T-helper 17 cell (primary cell): ENCODE measurements around the gene SZT2. TPM values are rescaled to one million over a fixed set of nuclear protein-coding genes. Genes with fewer than 3 reads are reported as not detected.

Experiments
- ATAC-seq: fragments of 150-1000 bp; cut with Tn5 transposase; 2 replicates; pipeline ENCODE4 v1.10.0; 2021; ENCODE audit warnings: mild to moderate bottlenecking, moderate library complexity
- DNase-seq, 3 donors: peaks; one replicate each; pipeline versions ENCODE4 v3.0.0 to v3.0.0-alpha.2; 2020 to 2021
- H3K9me3 ChIP-seq: one replicate; pipeline ENCODE4 v1.7.0; 2013; ENCODE audit warnings: low read length, mild to moderate bottlenecking; ENCODE audit not compliant: control insufficient read depth, poor library complexity, severe bottlenecking
- H3K27ac Mint-ChIP-seq: one replicate; pipeline ENCODE4 v1.8.0; 2022; ENCODE audit warnings: mild to moderate bottlenecking, moderate library complexity, mixed read lengths
- H3K27me3 Mint-ChIP-seq: one replicate; pipeline ENCODE4 v1.8.0; 2022; ENCODE audit warnings: mixed read lengths
- H3K36me3 Mint-ChIP-seq: one replicate; pipeline ENCODE4 v1.8.0; 2022; ENCODE audit warnings: low read depth, mixed read lengths
- H3K4me1 Mint-ChIP-seq: one replicate; pipeline ENCODE4 v1.8.0; 2022; ENCODE audit warnings: mild to moderate bottlenecking, mixed read lengths
- H3K4me3 Mint-ChIP-seq: one replicate; pipeline ENCODE4 v1.8.0; 2022; ENCODE audit warnings: mild to moderate bottlenecking, moderate library complexity, mixed read lengths
- total RNA-seq, 4 donors: library from RNA in 2 of 4; stranded (reverse) in 2 of 4; gene quantifications; one replicate each; pipeline ENCODE4 v1.2.3 and lab custom pipeline; 2022 to 2026

SZT2 gene
- total RNA-seq, 2 donors from 2014 or later = 87.0 to 92.1 TPM

DNA sequence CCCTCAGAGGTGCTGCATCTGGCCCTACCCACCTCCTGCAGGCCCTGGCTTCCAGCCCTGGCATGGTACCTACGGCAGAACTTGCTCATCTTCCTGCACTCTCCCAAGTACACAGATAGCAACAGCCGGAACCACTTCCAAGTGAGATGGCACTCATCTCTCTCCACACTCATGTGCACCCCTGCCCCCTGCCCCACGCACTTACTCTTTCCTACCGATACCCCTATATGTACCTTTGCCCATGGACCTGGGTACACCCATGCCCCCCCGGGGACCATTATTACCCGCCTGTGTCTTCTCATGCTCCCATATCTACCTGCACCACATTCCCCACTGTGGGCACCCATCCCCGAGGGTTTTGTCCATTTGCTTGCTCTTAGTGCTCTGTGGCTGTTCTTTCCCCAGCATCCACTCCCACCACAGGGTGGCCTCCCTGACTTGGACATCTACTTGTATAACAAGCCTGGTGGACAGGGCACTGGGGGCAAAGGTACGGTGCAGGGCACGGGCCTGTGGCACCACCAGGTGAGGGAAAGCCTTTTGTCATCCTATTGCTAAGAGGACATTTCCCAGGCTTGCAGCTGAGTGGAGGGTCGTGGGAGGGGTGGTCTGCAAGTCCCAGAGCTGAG is 49.4 kb downstream of the SZT2 start:
- H3K9me3 ChIP-seq = no peaks in the 10 kb centered on the region
- DNase-seq (no peak), ATAC-seq (no peak)
- H3K36me3 Mint-ChIP-seq = peaks cover under 1% of the 10 kb centered on the region
- H3K27me3 Mint-ChIP-seq = no peaks in the 10 kb centered on the region
- no peak overlapping the region for H3K4me3 Mint-ChIP-seq
- peaks cover 6% of the 10 kb centered on the region for H3K4me1 Mint-ChIP-seq
- no peak overlapping the region for H3K27ac Mint-ChIP-seq

DNA sequence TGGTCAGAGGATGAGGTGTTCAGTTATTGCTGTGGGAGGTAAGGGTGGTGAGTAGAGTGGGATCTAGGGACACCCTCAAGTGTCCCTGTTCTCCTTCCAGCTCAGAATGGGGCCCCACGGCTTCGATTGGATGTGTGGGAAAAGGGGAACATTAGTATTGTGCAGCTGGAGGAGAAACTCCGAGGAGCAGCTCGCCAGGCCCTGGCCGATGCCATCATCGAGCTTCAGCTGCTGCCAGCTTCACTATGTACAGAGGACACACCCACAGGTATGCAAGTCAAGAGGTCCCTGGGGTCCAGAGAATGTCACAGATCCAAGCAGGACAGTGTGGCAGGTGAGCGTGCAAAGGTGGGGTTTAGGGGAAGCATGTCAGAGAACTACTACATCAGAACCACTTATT is 50.1 kb downstream of the SZT2 start:
- no peak overlapping the region for H3K4me3 Mint-ChIP-seq
- H3K36me3 Mint-ChIP-seq = peaks cover 4% of the 10 kb centered on the region
- DNase-seq = no peak
- peaks cover 9% of the 10 kb centered on the region for H3K4me1 Mint-ChIP-seq
- no peaks in the 10 kb centered on the region for H3K9me3 ChIP-seq
- no peaks in the 10 kb centered on the region for H3K27me3 Mint-ChIP-seq
- H3K27ac Mint-ChIP-seq = no peak overlapping the region
- no peak for ATAC-seq

DNA sequence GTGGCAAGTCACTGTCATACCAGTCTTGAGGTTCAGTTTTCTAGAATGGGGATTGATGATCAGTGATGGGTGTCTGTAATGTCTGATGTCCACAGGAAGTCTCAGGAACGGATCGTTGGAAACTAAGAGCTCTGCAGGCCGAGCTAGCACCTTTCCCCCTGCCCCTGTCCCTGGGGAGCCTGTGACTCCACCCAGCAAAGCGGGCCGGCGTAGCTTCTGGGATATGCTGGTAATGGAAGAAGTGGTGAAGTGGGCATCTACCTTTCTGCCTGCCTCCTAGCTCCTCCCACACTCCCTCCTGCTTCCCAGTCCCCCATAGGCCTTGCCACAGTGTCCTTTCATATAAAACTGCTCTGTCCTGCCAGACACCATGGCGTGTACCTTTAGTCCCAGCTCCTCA is 50.7 kb downstream of the SZT2 start:
- Mint-ChIP-seq H3K27me3 (no peaks in the 10 kb centered on the region), H3K4me3 (no peak overlapping the region), H3K4me1 (peaks cover 7% of the 10 kb centered on the region), H3K36me3 (peaks cover 7% of the 10 kb centered on the region), H3K27ac (no peak overlapping the region)
- no peaks in the 10 kb centered on the region for H3K9me3 ChIP-seq
- DNase-seq (no peak), ATAC-seq (no peak)

DNA sequence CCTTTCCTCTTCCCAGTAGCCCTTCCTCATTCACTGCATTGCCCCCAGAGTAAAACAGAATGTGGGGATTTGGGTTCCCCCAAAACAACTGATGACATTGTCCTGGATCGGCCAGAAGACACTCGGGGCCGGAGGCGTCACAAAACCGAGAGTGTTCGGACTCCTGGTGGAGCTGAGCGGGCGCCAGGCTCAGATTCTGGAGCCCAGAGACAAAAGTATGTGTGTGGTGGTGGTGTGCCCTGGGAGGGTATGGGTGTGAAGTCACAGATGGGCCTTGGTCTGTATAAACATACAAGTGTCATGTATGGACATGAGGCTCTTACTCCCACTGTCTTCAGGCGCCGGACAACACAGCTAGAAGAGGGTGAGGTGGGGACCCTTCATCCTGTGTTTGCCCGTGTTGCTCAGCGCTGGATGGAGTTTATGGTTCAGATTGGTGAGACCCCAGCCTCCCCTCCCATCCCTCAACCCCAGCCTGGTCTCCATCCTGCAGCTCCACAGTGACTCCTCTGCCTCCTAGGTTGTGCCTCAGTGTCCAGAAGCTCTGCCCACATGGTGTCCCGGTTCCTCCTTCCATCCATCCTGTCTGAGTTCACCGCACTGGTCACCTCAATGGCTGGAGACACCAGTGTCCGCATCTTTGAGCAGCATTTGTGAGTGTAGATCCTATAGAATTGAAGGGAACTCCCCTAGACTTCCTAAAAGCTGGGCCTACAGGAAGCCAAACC is 51.6 kb downstream of the SZT2 start:
- H3K4me3 Mint-ChIP-seq = no peak overlapping the region
- DNase-seq = no peak
- peaks cover 9% of the 10 kb centered on the region for H3K36me3 Mint-ChIP-seq
- H3K4me1 Mint-ChIP-seq = peaks cover 4% of the 10 kb centered on the region
- H3K9me3 ChIP-seq = no peaks in the 10 kb centered on the region
- ATAC-seq = no peak
- no peaks in the 10 kb centered on the region for H3K27me3 Mint-ChIP-seq
- H3K27ac Mint-ChIP-seq = no peak overlapping the region

DNA sequence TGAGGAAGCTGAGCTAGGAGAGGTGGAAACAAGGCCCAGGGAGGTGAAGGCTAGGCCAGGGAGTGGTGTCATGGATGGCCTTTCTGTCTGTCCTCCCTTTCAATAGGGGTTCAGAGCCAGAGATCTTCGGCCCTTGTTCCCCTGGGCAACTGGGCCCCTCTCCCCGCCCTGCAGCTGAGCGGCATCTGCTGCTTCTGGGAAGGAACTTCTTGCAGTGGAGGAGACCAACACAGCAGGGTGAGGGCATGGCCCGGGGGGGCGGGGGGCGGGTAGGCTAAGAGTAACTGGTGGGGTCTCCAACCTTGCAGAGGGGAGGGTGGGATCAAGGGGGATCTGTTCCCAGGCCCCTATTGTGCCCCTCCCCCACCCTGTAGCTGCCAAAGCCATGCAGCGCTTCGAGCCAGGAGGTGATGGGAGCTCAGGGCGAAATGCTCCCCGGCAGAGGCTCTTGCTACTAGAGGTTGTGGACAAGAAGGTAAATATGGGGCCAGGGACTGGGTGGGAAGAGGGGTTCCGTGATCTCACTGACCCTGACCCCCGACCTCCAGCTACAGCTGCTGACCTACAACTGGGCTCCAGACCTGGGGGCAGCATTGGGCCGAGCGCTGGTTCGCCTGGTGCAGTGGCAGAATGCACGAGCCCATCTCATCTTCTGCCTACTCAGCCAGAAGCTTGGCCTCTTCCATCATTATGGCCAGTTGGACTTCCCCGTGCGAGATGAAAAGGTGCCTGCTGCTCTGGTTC is 52.4 kb downstream of the SZT2 start:
- no peak overlapping the region for H3K27ac Mint-ChIP-seq
- H3K4me1 Mint-ChIP-seq = peaks cover 4% of the 10 kb centered on the region
- H3K27me3 Mint-ChIP-seq = no peaks in the 10 kb centered on the region
- no peaks in the 10 kb centered on the region for H3K9me3 ChIP-seq
- no peak overlapping the region for H3K4me3 Mint-ChIP-seq
- DNase-seq = no peak
- ATAC-seq = no peak
- peaks cover 9% of the 10 kb centered on the region for H3K36me3 Mint-ChIP-seq

DNA sequence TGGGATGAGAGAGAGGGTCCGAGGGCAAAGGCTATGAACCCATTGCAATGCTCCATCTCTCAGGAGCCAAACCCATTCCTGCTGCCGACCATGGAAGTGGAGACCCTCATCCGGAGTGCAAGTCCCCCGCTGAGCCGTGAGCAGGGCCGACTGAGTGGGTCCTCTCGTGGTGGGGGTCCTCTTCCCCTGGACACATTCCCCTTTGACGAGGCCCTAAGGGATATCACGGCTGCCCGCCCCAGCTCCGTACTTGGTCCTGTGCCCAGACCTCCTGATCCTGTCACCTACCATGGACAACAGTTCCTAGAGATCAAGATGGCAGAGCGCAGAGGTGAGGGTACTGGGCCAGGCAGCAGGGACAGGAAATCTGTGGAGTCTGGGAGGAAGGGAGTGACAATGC is 53.1 kb downstream of the SZT2 start:
- DNase-seq (no peak), ATAC-seq (no peak)
- no peak overlapping the region for H3K4me3 Mint-ChIP-seq
- H3K27me3 Mint-ChIP-seq = no peaks in the 10 kb centered on the region
- H3K36me3 Mint-ChIP-seq = peaks cover 9% of the 10 kb centered on the region
- peaks cover 4% of the 10 kb centered on the region for H3K4me1 Mint-ChIP-seq
- H3K27ac Mint-ChIP-seq = no peak overlapping the region
- H3K9me3 ChIP-seq = no peaks in the 10 kb centered on the region

DNA sequence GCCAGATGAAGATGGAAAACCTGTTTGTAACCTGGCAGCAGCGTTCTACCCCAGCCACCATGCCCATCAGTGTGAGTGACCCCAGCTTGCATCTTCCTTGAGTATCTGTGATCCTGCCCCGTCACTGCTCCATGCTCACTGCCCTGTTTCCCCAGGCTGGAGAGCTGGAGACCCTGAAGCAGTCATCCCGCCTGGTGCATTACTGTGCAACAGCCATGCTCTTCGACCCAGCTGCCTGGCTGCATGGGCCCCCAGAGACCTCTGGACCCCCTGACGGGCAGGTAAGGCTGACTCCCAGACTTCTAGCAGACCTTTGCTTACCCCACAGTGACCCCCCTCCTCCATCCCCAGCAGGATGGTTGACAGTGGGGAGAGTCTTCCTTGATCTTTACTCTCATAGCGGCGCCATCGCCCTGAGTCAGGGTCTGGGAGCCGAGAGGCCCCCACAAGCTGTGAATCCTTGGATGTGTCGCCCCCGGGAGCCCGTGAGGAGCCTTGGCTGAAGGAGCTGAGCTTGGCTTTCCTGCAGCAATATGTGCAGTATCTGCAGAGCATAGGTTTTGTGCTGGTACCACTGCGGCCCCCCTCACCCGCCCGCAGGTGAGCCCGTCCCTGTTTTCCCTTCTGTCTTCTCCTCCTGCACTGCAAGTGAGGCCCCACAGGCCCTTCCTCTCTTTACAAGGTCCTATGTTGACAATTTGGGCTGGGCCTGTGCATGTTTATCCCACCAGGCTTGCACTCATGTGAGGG is 53.7 kb downstream of the SZT2 start:
- Mint-ChIP-seq H3K4me3 (no peak overlapping the region), H3K27me3 (no peaks in the 10 kb centered on the region), H3K36me3 (peaks cover 9% of the 10 kb centered on the region), H3K27ac (no peak overlapping the region), H3K4me1 (peaks cover 4% of the 10 kb centered on the region)
- no peak for DNase-seq
- no peaks in the 10 kb centered on the region for H3K9me3 ChIP-seq
- no peak for ATAC-seq

DNA sequence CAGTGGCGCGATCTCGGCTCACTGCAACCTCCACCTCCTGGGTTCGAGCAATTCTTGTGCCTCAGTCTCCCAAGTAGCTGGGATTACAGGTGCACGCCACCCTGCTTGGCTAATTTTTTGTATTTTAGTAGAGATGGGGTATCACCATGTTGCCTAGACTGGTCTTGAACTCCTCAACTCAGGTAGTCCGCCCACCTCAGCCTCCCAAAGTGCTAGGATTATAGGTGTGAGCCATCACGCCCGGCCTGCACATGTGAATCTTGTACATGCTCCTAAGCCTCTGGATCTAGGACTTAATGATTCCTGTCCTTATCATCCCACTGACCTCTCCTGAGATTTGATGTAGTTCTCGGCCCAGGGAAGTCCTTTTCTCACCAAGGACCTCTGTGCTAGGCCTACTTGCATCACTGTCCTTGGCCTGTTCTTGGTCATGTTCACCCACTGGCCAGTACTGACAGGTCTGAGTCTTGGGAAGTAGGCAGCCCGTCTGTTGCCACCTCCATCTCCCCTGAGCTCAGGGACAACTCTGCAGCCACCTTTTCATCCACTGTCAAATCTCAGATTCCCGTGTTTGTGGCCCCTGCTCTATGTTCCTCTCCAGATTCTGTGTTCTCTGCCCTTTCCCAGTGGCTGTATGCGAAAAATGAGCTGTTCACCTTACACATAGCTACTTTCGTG is 54.6 kb downstream of the SZT2 start:
- Mint-ChIP-seq H3K27ac (no peak overlapping the region), H3K4me1 (peaks cover 8% of the 10 kb centered on the region), H3K27me3 (no peaks in the 10 kb centered on the region), H3K4me3 (no peak overlapping the region), H3K36me3 (peaks cover 13% of the 10 kb centered on the region)
- no peak for DNase-seq
- no peaks in the 10 kb centered on the region for H3K9me3 ChIP-seq
- ATAC-seq = no peak

DNA sequence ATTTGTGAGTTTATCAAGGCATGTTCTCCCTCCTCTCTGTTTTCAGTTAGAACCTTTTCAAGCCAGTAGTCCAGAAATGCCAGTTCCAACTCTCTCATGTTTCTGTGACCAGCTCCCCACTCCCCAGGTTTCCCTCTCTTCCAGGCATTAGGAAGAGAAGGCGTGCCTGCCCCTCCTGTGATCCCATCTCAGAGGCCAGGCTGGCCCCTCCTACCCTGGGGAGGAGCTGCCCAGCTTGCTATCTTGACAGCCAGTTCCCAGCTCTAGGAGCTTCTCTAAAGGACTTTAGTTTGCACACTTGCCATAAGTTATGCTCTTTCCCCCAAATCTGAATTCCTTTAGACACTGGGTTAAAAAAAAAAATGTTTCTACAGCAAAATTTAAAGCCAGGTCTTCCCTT is 55.1 kb downstream of the SZT2 start:
- DNase-seq = no peak
- H3K9me3 ChIP-seq = no peaks in the 10 kb centered on the region
- no peak overlapping the region for H3K27ac Mint-ChIP-seq
- ATAC-seq = no peak
- H3K4me3 Mint-ChIP-seq = no peak overlapping the region
- peaks cover 8% of the 10 kb centered on the region for H3K4me1 Mint-ChIP-seq
- H3K27me3 Mint-ChIP-seq = no peaks in the 10 kb centered on the region
- H3K36me3 Mint-ChIP-seq = peaks cover 13% of the 10 kb centered on the region

DNA sequence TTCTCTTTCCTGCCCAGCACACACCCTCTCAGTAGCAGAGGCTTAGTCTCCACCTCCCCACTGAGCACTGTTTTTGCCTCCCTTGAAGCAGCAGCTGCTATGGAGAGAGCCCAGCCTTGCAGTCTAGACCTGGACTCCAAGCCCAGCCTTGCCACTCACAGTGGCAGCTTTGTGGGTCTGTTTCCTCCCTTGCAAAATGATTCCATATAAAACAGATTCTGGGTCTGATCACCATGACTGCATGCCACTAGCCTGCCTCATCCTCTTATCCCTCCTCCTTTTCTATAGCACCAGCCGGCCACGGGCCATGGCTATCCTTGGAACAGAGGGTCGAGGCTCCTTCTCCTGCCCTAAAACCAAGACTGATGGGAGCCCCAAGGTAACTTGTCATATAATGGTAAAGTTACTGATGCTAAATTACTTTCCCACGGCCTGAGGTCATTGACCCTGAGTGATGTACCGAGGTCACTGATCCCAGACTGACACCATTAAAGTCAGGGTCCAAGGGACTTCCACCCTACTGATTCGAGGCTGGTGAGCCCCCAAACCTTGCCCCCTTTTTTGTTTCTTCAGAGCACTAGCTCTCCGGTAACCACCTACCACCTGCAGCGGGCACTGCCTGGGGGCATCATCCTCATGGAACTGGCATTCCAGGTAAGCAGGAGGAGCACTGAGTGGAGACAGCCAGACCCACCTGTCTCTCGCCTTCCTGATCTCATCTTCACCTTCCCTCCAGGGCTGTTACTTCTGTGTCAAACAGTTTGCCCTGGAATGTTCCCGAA is 56.1 kb downstream of the SZT2 start:
- Mint-ChIP-seq H3K36me3 (peaks cover 13% of the 10 kb centered on the region), H3K4me1 (peaks cover 8% of the 10 kb centered on the region), H3K27me3 (no peaks in the 10 kb centered on the region), H3K27ac (peak overlapping the region; percentile 6), H3K4me3 (no peak overlapping the region)
- ATAC-seq (no peak), DNase-seq (no peak)
- H3K9me3 ChIP-seq = no peaks in the 10 kb centered on the region

DNA sequence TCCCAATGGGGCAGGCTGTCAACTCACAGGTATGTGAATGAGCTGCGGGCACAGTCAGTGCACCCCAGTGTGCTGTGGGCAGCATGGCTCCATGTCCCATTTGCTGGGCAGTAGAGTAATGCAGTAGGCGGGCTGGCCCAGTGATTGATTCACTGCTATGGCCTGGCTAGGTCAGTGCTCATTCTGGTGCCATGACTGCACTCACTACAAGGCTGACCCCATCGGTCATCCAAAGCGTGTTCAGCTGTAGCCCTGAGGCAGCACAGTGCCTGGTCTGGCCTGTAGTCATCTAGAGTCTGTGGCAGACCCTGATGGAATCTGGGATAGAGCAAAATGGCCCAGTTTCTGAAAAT is 56.7 kb downstream of the SZT2 start:
- peak overlapping the region; percentile 6 for H3K27ac Mint-ChIP-seq
- H3K4me1 Mint-ChIP-seq = peaks cover 8% of the 10 kb centered on the region
- peaks cover 13% of the 10 kb centered on the region for H3K36me3 Mint-ChIP-seq
- H3K4me3 Mint-ChIP-seq = no peak overlapping the region
- no peak for DNase-seq
- no peak for ATAC-seq
- H3K9me3 ChIP-seq = no peaks in the 10 kb centered on the region
- H3K27me3 Mint-ChIP-seq = no peaks in the 10 kb centered on the region
